GM19372 (cell line): ENCODE results near the gene SS18.
"Not testable (repeated sequence)": the region's sequence is repeated elsewhere in the genome, so short reads cannot be mapped to it uniquely, and the experiment has no call there.

Source experiments
- ATAC-seq: cut with Tn5 transposase; IDR thresholded peaks from one replicate; pipeline ENCODE4 v1.9.1; 2021; ENCODE audit warnings: mild to moderate bottlenecking, low read depth, moderate library complexity; ENCODE audit not compliant: unreplicated experiment

The SS18 gene, protein sequence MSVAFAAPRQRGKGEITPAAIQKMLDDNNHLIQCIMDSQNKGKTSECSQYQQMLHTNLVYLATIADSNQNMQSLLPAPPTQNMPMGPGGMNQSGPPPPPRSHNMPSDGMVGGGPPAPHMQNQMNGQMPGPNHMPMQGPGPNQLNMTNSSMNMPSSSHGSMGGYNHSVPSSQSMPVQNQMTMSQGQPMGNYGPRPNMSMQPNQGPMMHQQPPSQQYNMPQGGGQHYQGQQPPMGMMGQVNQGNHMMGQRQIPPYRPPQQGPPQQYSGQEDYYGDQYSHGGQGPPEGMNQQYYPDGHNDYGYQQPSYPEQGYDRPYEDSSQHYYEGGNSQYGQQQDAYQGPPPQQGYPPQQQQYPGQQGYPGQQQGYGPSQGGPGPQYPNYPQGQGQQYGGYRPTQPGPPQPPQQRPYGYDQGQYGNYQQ

DNA sequence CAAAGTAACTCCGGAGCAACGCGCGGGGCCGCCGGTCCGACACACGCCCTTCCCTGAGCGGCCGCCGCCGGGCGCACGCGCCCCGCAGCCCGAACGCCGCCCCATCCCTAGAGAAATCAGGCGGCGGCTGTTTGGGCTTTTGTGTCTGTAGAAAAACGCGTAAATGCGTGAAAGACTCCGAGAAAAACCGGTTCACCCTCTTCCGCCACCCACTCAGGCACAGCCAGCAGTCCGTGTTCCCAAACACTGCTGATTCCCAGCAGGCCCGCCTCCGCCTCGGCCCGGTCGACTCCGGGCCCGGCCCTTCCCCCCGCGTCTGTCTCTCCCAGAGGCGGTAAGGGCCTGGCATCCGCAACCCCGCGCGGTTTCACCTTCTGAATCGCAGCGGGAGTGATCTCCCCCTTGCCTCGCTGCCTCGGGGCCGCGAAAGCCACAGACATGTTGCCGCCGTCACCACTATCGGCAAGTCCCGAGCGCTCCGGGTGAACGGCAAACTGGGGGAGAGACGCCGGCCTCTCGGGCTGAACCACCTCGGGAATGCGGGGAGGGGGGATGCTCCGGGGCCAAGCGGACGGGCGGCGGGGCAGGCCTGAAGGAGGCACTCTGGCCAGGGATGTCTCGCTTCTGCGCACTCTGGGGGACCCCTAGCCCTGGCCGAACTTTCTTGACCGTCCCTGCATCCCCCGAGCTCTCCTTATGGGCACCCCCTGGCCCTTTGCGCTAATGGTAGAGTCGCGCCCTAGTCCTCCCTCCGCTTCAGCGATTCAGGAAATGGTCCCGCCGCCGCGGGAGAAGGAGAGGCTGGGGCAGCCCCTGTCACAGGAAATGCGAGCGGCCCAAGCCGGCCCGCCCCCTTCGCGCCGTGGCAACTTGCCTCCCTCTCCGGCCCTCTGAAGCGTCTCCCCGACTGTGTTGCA is at the start of gene SS18:
Gene SS18 (minus strand): TSS at position 484 of the 917 bp plus-strand sequence. CDS start 44 bp downstream, at position 440.
- peak; percentile 75 for ATAC-seq

DNA sequence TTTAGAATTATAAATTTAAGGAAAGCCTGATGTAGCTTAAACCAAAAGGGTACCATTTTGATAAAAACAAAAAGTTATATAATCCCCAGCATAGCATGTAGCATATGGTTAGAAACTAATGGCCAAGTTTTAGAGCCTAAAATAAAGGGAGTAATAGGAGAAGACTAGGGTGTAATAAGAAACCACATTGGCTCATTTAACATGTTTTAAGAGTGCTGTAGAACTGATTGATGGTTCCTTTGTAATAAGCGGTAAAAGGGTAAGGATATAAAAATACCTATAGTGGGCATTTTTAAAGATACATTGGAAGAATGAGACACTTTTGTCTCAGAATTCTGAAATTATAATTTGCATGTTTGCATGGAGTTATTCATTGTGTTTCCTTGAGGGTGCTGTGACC is 45.1 kb upstream of the SS18 start:
- ATAC-seq, result no peak

DNA sequence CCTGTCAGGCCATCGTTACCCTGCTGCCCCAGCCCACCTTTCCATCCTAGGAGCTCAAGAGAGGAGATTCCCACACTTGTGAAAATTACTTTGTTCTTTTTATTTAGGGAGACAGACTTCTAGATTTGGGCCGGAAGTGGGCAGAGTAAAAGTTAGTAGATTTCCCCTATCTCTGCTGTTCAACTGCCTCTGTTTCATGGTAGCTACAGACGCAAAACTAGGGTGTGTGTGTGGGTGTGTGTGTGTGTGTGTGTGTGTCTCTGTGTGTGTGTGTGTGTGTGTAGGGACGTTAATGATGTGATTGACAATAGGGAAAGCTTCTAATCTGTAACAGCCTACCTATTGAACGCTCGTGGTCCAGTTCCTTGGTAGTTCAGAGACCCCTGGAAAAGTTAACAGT is 43.7 kb upstream of the SS18 start:
- peak; percentile 28 for ATAC-seq

DNA sequence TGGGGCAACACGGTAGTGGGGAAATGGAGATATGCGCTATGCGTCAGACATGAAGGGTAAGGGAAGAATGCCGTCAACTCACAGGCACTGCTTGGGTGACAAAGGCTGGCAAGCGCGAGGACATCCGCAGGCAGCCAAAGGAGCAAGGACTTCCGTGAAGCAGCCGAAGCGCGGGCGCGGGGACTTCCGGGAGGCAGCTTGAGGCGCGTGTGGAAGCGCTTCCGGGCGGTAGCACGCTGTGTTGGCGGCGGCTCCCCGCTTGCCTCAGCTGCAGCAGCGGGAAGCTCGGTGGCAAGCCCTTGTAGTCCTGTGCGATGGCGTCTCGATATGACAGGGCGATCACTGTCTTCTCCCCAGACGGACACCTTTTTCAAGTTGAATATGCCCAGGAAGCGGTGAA is 43.2 kb upstream of the SS18 start, which contains the start of gene PSMA8:
Gene PSMA8 (plus strand): TSS at position 218 of the 400 bp plus-strand sequence. CDS start 97 bp downstream, at position 315.
- ATAC-seq, result peak; percentile 84

DNA sequence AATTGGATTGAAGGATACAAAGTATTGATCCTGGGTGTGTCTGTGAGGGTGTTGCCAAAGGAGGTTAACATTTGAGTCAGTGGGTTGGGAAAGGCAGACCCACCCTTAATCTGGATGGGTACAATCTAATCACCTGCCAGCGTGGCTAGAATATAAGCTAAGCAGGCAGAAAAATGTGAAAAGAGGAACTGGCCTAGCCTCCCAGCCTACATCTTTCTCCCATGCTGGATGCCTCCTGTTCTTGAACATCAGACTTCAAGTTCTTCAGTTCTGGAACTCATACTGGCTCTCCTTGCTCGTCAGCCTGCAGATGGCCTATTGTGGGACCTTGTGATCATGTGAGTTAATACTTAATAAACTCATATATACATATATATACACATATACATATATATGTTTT is 37.8 kb upstream of the SS18 start:
- not testable (repeated sequence) for ATAC-seq

DNA sequence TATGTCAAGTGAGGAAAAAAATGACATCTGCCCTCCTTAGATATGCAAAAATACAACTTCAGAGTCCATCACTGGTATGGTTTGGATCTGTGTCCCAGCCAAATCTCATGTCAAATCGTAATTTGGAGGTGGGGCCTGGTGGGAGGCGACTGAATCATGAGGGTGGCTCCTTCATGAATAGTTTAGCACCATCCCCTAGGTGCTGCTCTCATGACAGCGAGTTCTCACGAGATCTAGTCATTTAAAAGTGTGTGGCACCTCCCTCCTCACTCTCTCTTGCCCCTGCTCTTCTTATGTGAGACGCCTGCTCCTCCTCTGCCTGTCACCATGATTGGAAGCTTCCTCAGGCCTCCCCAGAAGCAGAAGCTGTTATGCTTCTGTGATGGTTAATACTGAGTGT is 37.4 kb upstream of the SS18 start:
- ATAC-seq, result no peak

DNA sequence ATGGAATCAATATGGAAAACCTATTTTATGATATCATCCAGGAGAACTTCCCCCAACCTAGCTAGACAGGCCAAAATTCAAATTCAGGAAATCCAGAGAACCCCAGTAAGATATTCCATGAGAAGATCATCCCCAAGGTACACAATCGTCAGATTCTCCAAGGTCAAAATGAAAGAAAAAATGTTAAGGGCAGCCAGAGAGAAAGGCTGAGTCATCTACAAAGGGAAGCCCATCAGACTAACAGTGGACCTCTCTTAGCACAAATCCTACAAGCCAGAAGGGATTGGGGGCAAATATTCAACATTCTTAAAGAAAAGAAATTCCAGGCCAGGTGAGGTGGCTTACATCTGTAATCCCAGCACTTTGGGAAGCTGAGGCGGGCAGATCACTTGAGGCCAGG is 31.6 kb upstream of the SS18 start:
- ATAC-seq, result not testable (repeated sequence)

DNA sequence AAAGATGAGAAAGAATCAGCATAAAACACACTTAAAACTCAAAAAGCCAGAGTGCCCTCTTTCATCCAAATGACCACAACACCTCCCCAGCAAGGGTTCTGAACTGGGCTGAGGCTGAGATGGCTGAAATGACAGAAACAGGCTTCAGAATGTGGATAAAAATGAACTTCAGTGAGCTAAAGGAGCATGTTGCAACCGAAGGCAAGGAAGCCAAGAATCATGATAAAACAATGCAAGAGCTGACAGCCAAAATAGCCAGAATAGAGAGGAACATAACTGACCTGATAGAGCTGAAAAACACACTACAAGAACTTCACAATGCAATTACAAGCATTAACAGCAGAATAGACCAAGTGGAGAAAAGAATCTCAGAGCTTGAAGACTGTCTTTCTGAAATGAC is 31.1 kb upstream of the SS18 start:
- no peak for ATAC-seq

DNA sequence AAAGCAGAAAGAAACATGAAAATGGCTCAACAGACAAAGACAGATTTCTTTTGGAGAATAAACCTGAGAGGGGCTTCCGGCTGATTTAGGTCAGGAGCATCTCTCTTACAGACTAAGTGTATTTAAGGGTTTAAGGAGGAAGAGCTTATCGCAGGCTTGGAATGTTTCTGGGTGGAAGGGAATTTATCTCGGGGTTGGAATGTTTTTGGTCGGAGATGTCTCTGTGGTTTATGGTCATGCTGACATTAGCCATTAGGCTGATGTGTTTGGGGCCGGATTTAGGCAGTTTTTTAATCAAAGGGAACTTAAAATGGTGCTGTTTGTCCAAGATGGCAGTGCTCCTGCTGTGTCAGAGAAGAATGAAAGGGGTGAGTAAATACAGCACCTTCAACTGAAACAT is 28.8 kb upstream of the SS18 start:
- no peak for ATAC-seq

DNA sequence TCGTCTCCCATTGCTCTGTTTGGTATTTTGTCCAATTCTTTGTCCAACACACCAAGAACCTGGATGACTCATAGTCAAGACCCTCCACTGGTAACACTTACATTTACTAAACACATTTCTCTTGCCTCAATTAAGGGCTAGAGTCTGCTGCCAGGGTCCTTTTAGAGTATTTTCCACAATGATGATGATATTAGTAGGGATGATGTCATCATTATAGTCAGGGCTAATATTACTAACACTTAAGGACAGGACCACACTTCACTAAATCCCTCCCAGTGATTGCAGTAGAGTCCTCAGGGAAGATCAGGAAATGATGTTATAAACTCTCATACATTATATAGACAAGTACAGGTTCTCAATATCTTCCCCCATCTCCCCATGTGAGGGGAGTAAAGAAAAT is 13.6 kb upstream of the SS18 start:
- ATAC-seq, result no peak

DNA sequence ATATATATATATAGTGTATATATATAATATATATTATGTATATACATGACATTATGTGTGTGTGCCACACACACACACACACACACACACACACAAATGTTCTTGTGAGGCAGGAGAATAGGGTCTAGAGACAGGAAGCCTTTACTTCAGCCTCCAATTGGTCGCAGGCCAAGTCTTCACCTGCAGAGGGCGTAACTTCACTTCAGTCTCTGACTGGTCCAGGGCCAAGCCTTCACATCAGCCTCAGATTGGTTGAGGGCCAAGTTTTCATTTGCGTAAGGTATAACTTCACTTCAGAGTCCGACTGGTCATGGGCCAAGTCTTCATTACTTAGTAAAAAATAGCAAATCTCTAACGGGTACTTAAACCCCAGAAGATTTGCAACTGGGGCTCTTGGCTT is 13.2 kb upstream of the SS18 start:
- ATAC-seq, result no peak

DNA sequence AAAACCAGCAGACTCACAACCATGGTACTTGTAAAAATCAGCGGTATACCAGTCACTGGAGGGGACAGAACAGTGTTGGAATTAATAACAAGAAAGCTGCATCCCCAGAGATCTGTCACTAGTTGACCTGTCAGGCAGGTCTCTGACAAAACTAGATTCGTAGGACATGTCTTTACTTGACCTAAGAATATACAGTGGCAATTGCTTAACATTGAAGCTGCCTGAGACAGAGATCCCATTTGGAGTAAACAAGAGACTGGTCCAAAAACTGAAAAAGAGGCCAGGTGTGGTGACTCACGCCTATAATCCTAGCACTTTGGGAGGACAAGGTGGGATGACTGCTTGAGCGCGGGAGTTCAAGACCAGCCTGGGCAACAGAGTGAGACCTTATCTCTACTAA is 7.2 kb upstream of the SS18 start:
- ATAC-seq, result no peak

DNA sequence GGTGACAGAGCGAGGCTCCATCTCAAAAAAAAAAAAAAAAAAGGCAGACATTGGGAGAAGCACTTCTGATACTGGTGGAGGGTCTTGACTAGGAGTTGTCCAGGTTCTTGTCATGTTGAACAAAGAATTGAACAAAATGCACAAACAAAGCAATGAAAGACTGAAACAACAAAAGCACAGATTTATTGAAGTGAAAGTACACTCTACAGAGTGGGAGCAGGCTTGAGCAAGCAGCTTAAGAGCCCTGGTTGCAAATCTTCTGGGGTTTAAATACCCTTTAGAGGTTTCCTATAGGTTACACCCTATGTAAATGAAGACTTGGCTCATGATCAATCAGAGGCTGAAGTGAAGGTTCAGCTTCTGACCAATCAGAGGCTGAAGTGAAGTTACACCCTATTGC is 6.4 kb upstream of the SS18 start:
- ATAC-seq, result no peak

DNA sequence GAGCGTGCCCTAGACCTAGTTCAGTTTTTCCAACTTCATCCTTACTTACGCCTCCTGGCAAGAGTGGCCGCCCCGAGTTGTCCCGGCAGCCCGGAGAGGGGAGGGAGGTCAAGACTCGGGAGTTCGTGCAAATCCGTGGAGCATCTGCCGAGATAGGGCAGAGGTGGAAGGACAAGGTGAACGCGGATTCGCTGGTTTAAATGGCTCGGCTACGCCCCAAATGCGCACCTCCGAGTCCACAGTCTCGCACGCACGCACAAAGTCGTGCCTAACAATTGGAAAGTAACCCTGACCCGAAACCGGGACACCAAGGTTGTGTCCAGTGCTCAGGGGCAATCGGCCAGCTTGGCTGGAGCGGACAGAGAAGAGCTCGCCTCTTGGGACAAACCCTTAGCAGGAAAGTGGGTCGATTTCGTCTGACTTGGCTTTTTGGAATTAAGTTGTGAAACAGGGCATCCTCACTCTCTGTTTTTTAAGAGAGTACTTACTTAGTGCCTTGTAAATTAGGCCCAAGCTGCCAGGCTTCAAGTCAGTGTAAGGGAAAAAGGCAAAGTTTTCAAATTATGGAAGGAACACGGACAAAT is 726 bp upstream of the SS18 start:
- peak; percentile 41 for ATAC-seq

DNA sequence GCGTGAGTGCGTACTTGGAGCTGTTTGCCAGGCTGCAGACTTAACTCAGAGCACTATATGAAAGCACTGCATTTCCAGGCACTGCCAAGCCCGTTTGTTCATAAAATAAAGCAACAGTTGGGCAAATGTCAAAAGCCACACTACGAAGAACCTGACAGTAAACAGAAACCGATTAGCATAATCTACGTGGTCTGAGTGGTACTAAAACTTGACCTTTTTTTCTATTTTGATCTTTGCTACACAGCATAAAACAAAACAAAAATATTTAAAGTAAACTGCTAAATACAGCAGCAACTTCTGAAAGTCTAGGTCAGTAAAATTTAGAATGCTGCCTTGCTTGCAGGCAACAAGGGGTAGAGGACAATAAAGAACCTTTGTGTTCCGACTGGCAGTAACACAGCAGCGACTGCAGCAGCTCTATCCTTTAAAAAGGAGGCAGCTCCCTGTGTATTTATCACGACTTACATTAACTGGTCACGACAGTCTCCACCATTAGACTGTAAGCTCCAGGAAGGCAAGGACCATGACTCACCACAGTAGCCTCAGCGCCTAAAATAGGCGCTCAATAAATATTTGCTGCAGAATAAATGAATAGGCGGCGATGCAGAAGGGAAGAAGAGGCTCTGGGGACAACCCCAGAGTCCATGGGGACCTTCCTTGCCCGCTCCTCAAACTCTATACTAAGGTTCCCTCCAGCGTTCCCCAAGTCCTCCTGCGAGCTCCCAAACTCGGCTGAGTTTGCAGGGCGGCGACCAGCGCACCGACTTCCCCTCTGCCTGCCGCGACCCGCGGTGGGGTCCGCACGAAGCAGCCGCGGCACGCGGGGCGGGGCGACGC is 902 bp downstream of the SS18 start:
- ATAC-seq, result no peak

DNA sequence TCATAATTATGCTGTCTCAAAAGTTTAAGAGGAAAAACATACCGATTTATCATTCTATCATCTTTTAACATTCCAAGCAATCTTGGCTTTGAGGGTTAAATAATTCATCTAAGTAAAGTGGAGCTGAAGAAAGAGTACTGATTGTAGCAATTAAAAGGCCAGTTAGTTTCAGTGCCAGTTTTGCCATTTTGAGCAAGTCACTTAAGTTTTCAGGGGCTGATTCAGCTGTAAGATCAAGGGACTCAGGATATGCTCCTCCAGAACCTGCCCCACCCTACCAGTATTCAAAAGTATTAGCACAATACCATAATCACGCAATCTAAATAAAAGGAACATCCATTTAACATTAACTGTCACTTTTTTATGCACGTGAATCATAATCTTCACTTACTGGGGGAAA is 1.9 kb downstream of the SS18 start:
- ATAC-seq, result no peak

DNA sequence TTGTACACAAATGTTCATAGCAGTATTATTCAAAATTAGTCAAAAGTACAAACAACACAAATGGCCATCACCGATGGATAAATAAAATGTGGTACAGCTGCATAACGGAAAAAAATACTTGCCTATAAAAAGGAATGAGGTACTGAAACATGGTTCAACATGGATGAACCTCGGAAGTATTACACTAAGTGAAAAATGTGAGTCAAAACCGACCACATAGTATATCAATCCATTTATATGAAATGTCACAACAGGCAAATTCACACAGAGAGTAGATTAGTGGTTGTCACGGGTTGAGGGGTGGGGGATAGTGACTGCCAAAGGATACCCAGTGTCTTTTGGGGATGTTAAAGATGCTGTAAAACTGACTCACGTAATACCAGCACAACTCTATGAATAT is 3.5 kb downstream of the SS18 start:
- ATAC-seq, result no peak

DNA sequence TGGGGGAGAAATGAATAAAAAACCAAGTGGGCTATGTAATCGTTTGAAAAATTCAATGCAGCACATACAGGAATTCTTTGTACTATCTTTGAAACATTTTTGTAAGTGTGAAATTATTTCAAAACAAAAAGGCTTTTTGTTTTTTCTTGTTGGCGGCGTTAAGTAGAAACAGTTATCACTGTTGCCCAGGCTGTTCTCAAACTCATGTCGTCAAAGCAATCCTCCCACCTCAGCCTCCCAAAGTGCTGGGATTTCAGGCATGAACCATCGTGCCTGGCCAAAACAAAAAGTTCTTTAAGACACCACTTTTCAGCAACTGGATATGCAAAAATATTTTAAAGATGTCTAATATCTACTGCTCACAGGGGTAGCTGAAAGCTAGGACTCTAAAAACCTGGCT is 5.4 kb downstream of the SS18 start:
- ATAC-seq, result no peak

DNA sequence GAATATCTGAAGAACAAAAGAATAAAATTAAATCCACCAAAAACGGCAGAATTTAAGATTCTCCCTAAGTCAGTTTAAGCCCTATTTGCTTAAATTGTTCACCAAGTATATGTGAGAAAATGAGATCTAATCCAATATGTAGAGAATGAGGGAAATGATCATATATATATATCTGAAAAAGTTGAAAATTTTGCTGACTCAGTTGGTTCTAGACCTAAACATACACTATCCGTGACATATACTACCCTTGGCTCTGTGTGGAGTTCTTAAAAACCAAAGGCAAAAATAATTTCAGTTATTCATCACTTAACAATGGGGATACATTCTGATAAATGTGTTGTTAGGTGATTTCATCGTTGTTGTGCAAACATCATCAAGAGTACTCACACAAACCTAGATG is 7.3 kb downstream of the SS18 start:
- ATAC-seq, result no peak

DNA sequence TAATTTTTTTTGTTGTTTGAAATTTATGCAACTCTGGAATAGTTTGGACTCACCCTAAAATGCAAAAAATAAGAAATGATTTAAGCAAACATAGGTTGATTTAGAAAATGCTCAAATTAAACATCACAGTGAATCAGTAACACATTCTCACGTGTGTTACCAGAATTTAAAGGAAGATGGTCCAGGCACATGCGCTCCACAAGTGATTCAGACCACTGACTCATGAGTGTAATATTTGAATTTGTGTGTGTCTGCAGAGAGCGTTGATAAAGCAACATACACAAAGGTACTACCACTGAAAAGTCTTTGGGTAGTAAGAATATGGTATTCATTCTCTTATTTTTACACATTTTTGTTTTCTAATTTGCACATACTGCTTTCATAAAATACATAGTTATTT is 7.9 kb downstream of the SS18 start:
- ATAC-seq, result no peak
